Spleen (tissue), 7 donors: Measurements from ENCODE around the gene DMRTA1.

ENCODE experiments used
- CTCF ChIP-seq, 11 experiments: fragments of 200-600 bp in 7 of 11; fragments of 450-650 bp in 4 of 11; sonication (generic) in 4 of 11; IDR thresholded peaks in 8 of 11; conservative IDR thresholded peaks in 3 of 11; 1 replicate in 7 of 11; 2 replicates in 4 of 11; pipeline versions ENCODE4 v1.4.0 to v1.8.0; 2016 to 2021; ENCODE audit warnings: antibody characterized with exemption in 11 of 11, inconsistent platforms in 4 of 11, mild to moderate bottlenecking in 1 of 11
- POLR2A ChIP-seq, 3 donors: fragments of 450-650 bp; IDR thresholded peaks; one replicate each; pipeline ENCODE4 v1.5.1; 2017; ENCODE audit warnings: antibody characterized with exemption in 3 of 3, mild to moderate bottlenecking in 1 of 3
- POLR2AphosphoS5 ChIP-seq, 3 donors: sonication (generic); formaldehyde crosslinking; IDR thresholded peaks; one replicate each; pipeline ENCODE4 v1.5.1; 2017; ENCODE audit warnings: antibody characterized with exemption in 3 of 3
- donor health status: DM: no; HTN: no; CAD: no; lungs with moderate emphysema.
- donor health status: DM: no; HTN: no; CAD: no.
- donor health status: DM: no; HTN: no; CAD: no.

- TF ChIP-seq POLR2A (IDR thresholded peaks at IDR 0.05), result no peak
- no peak for TF ChIP-seq CTCF (IDR thresholded peaks at IDR 0.05 in 8 of 11, conservative IDR thresholded peaks at IDR 0.05 in 3 of 11)
- no peak for TF ChIP-seq POLR2AphosphoS5 (IDR thresholded peaks at IDR 0.05)
Observed at GRCh38 chr9:22416692-22417060, 29.9 kb upstream of the DMRTA1 start.
